GM18526 (cell line): ENCODE results near the gene C11orf21.

Experiments
- POLR2A ChIP-seq: IDR thresholded peaks from 3 replicates; pipeline ENCODE4 v1.6.1; 2011; ENCODE audit not compliant: insufficient read length; ENCODE audit errors: extremely low read depth

C11orf21 gene

GRCh38 chr11:2264366-2265053, 37.2 kb downstream of the C11orf21 start:
- TF ChIP-seq POLR2A, result no peak

GRCh38 chr11:2263724-2264360, 37.9 kb downstream of the C11orf21 start:
- no peak for TF ChIP-seq POLR2A

- TF ChIP-seq POLR2A, result no peak
Measured at GRCh38 chr11:2263071-2263565, 38.6 kb downstream of the C11orf21 start.

GRCh38 chr11:2262301-2263070, 39.2 kb downstream of the C11orf21 start:
- TF ChIP-seq POLR2A, result no peak

GRCh38 chr11:2261436-2262230, 40.1 kb downstream of the C11orf21 start:
- no peak for TF ChIP-seq POLR2A

GRCh38 chr11:2260491-2261364, 41.0 kb downstream of the C11orf21 start:
- TF ChIP-seq POLR2A, result no peak

GRCh38 chr11:2259897-2260451, 41.7 kb downstream of the C11orf21 start:
- no peak for TF ChIP-seq POLR2A

- no peak for TF ChIP-seq POLR2A
Measured at GRCh38 chr11:2259466-2259830, 42.3 kb downstream of the C11orf21 start.

GRCh38 chr11:2258501-2259465, 42.9 kb downstream of the C11orf21 start:
- TF ChIP-seq POLR2A, result no peak

GRCh38 chr11:2256951-2257700, 44.6 kb downstream of the C11orf21 start:
- TF ChIP-seq POLR2A, result no peak

- TF ChIP-seq POLR2A, result no peak
Measured at GRCh38 chr11:2256293-2256913, 45.3 kb downstream of the C11orf21 start.

- no peak for TF ChIP-seq POLR2A
Measured at GRCh38 chr11:2252018-2252417, 49.7 kb downstream of the C11orf21 start.
